Liver (tissue), 9 donors: ENCODE data around the gene MYRF. TPM values are rescaled to one million over a fixed set of nuclear protein-coding genes. Genes with fewer than 3 reads are reported as not detected.

Experiments used
- DNase-seq: peaks from one replicate; pipeline ENCODE4 v3.0.0-alpha.2; 2017; ENCODE audit warnings: low spot score
- H3K27ac ChIP-seq, 2 donors: one replicate each; pipeline ENCODE4 v1.7.0; 2013; ENCODE audit warnings: inconsistent platforms in 2 of 2, low read length in 2 of 2, control low read depth in 1 of 2, low read depth in 1 of 2, mild to moderate bottlenecking in 1 of 2
- H3K27me3 ChIP-seq, 4 donors: one replicate each; pipeline versions ENCODE4 v1.6.1 to v1.7.0; 2013; ENCODE audit warnings: low read length in 3 of 4, inconsistent platforms in 1 of 4, mild to moderate bottlenecking in 1 of 4, moderate library complexity in 1 of 4; ENCODE audit not compliant: control insufficient read depth in 4 of 4, insufficient read depth in 4 of 4
- H3K36me3 ChIP-seq, 4 donors: one replicate each; pipeline versions ENCODE4 v1.6.1 to v1.7.0; 2013; ENCODE audit warnings: low read length in 3 of 4, mild to moderate bottlenecking in 3 of 4, low read depth in 1 of 4, moderate library complexity in 1 of 4; ENCODE audit not compliant: control insufficient read depth in 4 of 4, insufficient read depth in 3 of 4
- H3K4me1 ChIP-seq, 4 donors: one replicate each; pipeline versions ENCODE4 v1.6.1 to v1.7.0; 2013; ENCODE audit warnings: low read length in 3 of 4, mild to moderate bottlenecking in 3 of 4, moderate library complexity in 1 of 4; ENCODE audit not compliant: control insufficient read depth in 4 of 4, insufficient read depth in 4 of 4
- H3K4me3 ChIP-seq, 3 donors: one replicate each; pipeline versions ENCODE4 v1.6.1 to v1.7.0; 2013; ENCODE audit warnings: low read length in 3 of 3, control low read depth in 1 of 3, low read depth in 1 of 3, mild to moderate bottlenecking in 1 of 3
- H3K9ac ChIP-seq, 2 donors: one replicate each; pipeline ENCODE4 v1.7.0; 2013; ENCODE audit warnings: low read length in 2 of 2, mild to moderate bottlenecking in 2 of 2, moderate library complexity in 2 of 2, control low read depth in 1 of 2, low read depth in 1 of 2
- H3K9me3 ChIP-seq, 4 donors: one replicate each; pipeline versions ENCODE4 v1.6.1 to v1.7.0; 2013; ENCODE audit warnings: low read length in 3 of 4; ENCODE audit not compliant: control insufficient read depth in 4 of 4
- ATF3 ChIP-seq: IDR thresholded peaks from 2 replicates; pipeline ENCODE4 v1.6.1; 2016; ENCODE audit warnings: antibody characterized with exemption
- CTCF ChIP-seq: fragments of 150-350 bp; IDR thresholded peaks from 2 replicates; pipeline ENCODE4 v1.5.1; 2017; ENCODE audit warnings: improper control_type of control experiment, low read depth, low read length; ENCODE audit not compliant: missing input control
- EGR1 ChIP-seq, 2 donors: IDR thresholded peaks; 2 replicates each; pipeline ENCODE4 v1.6.1; 2016 to 2018; ENCODE audit warnings: antibody characterized with exemption in 2 of 2, low read depth in 2 of 2
- FOXA1 ChIP-seq: IDR thresholded peaks from 2 replicates; pipeline ENCODE4 v1.6.1; 2016; ENCODE audit warnings: antibody characterized with exemption
- FOXA2 ChIP-seq: IDR thresholded peaks from 2 replicates; pipeline ENCODE4 v1.6.1; 2016; ENCODE audit warnings: antibody characterized with exemption
- GABPA ChIP-seq, 2 donors: IDR thresholded peaks in 1 of 2; conservative IDR thresholded peaks in 1 of 2; 2 replicates each; pipeline ENCODE4 v1.6.1; 2016; ENCODE audit warnings: antibody characterized with exemption in 2 of 2, mild to moderate bottlenecking in 1 of 2, moderate library complexity in 1 of 2
- HNF4A ChIP-seq, 2 donors: conservative IDR thresholded peaks; 2 replicates each; pipeline ENCODE4 v1.6.1; 2016; ENCODE audit warnings: antibody characterized with exemption in 2 of 2, mild to moderate bottlenecking in 2 of 2
- HNF4G ChIP-seq: IDR thresholded peaks from 2 replicates; pipeline ENCODE4 v1.6.1; 2016; ENCODE audit warnings: antibody characterized with exemption
- JUND ChIP-seq, 2 donors: IDR thresholded peaks; 2 replicates each; pipeline ENCODE4 v1.6.1; 2016; ENCODE audit warnings: antibody characterized with exemption in 2 of 2
- MAX ChIP-seq: IDR thresholded peaks from 2 replicates; pipeline ENCODE4 v1.6.1; 2016; ENCODE audit warnings: antibody characterized with exemption
- NR2F2 ChIP-seq: IDR thresholded peaks from 2 replicates; pipeline ENCODE4 v1.6.1; 2016; ENCODE audit warnings: antibody characterized with exemption
- RAD21 ChIP-seq, 2 donors: IDR thresholded peaks; 2 replicates each; pipeline ENCODE4 v1.6.1; 2016; ENCODE audit warnings: antibody characterized with exemption in 2 of 2, mild to moderate bottlenecking in 2 of 2
- REST ChIP-seq: IDR thresholded peaks from 2 replicates; pipeline ENCODE4 v1.6.1; 2016; ENCODE audit warnings: antibody characterized with exemption, mild to moderate bottlenecking
- RXRA ChIP-seq, 2 donors: IDR thresholded peaks; 2 replicates each; pipeline ENCODE4 v1.6.1; 2017 to 2018; ENCODE audit warnings: antibody characterized with exemption in 2 of 2, mild to moderate bottlenecking in 1 of 2
- SP1 ChIP-seq: IDR thresholded peaks from 2 replicates; pipeline ENCODE4 v1.6.1; 2018; ENCODE audit warnings: antibody characterized with exemption, mild to moderate bottlenecking
- TAF1 ChIP-seq: conservative IDR thresholded peaks from 2 replicates; pipeline ENCODE4 v1.6.1; 2016; ENCODE audit warnings: antibody characterized with exemption, mild to moderate bottlenecking
- YY1 ChIP-seq: IDR thresholded peaks from 2 replicates; pipeline ENCODE4 v1.6.1; 2016; ENCODE audit warnings: antibody characterized with exemption, mild to moderate bottlenecking
- ZBTB33 ChIP-seq: IDR thresholded peaks from 2 replicates; pipeline ENCODE4 v1.6.1; 2016; ENCODE audit warnings: antibody characterized with exemption
- WGBS: extraction: QIAGEN DNeasy Blood & Tissue Kit; methylation state at CpG from one replicate; pipeline ENCODE4 v1.1.7; 2013; 5-methylcytosine and 5-hydroxymethylcytosine counted together
- polyA plus RNA-seq, 2 donors: library from polyadenylated mRNA; stranded (reverse) in 1 of 2; unstranded in 1 of 2; fragments of 200-250 nt in 1 of 2; fragments of >200 nt in 1 of 2; fragmentation: Nextera tagmentation in 1 of 2; extraction: Ambion mirVana in 1 of 2; gene quantifications; one replicate each; pipeline versions ENCODE4 v1.2.1 to v1.2.3, GENCODE V29; 2013 to 2015
- total RNA-seq, 2 donors: library from RNA; depleted of rRNA; stranded (reverse); fragments of >200 nt; gene quantifications; one replicate each; pipeline ENCODE4 v1.2.3, GENCODE V29; 2014
- donor health status: healthy.
- donor health status: healthy.
- donor health status: healthy.
- donor health status: healthy.
- donor health status: healthy.

MYRF gene
- total and polyA plus RNA-seq, 4 donors: 3.5 to 6.5 (median 4.4) TPM

GRCh38 chr11:61709572-61709971 lies 42.9 kb upstream of the MYRF start:
- Histone ChIP-seq H3K27ac (no peak overlapping the region), H3K36me3 (no peaks in the 10 kb centered on the region), H3K27me3 (no peaks in the 10 kb centered on the region), H3K4me3 (no peak overlapping the region), H3K9ac (no peak overlapping the region), H3K9me3 (no peaks in the 10 kb centered on the region), H3K4me1 (no peaks in the 10 kb centered on the region)
- TF ChIP-seq REST (no peak), GABPA (IDR thresholded peaks at IDR 0.05 in 1 of 2, conservative IDR thresholded peaks at IDR 0.05 in 1 of 2) (no peak)
- whole genome bisulfite sequencing: 88% methylated on average over 7 of the region's 7 CpGs
- DNase-seq: no peak

GRCh38 chr11:61710019-61710418 lies 42.4 kb upstream of the MYRF start:
- H3K4me3 ChIP-seq: no peak overlapping the region
- H3K36me3 ChIP-seq: no peaks in the 10 kb centered on the region

More at GRCh38 chr11:61710019-61710418, 42.4 kb upstream of the MYRF start:
- no peak overlapping the region for H3K9ac ChIP-seq
- TF ChIP-seq CTCF (no peak), HNF4A (conservative IDR thresholded peaks at IDR 0.05) (no peak), SP1 (no peak), GABPA (IDR thresholded peaks at IDR 0.05 in 1 of 2, conservative IDR thresholded peaks at IDR 0.05 in 1 of 2) (no peak), YY1 (no peak), TAF1 (no peak), EGR1 (IDR thresholded peaks at IDR 0.05; ENCODE audit: low read depth in 2 of 2) (no peak), RXRA (IDR thresholded peaks at IDR 0.05) (no peak), NR2F2 (no peak), HNF4G (no peak), FOXA2 (no peak), REST (no peak), RAD21 (IDR thresholded peaks at IDR 0.05) (no peak), ATF3 (no peak), FOXA1 (no peak), MAX (no peak), JUND (IDR thresholded peaks at IDR 0.05) (no peak), ZBTB33 (no peak)
- H3K27me3 ChIP-seq: no peaks in the 10 kb centered on the region
- DNase-seq: no peak
- 94% methylated on average over 7 of the region's 7 CpGs for WGBS
- H3K9me3 ChIP-seq: no peaks in the 10 kb centered on the region
- H3K4me1 ChIP-seq: no peaks in the 10 kb centered on the region
- no peak overlapping the region for H3K27ac ChIP-seq
